NT2/D1 (cell line): ENCODE data around the gene RHOV.

Experiments
- YY1 ChIP-seq: IDR thresholded peaks from 2 replicates; pipeline ENCODE4 v1.6.1; 2011; ENCODE audit not compliant: insufficient read length, insufficient read depth
- ZNF274 ChIP-seq: IDR thresholded peaks from 2 replicates; pipeline ENCODE4 v1.6.1; 2011; ENCODE audit warnings: mild to moderate bottlenecking, low read depth, low read length

GRCh38 chr15:40911693-40912092 is 37.7 kb upstream of the RHOV start:
- no peak for TF ChIP-seq ZNF274
- TF ChIP-seq YY1, result no peak
